MM.1S (cell line): ENCODE results near the gene IL7R.
A peak's percentile ranks its signal among the peaks of the same experiment; 100 is the strongest.

ENCODE experiments used
- DNase-seq: peaks from one replicate; pipeline ENCODE4 v3.0.0-alpha.2; 2015
- H2AFZ ChIP-seq: fragments of 300-600 bp; sonication (generic); 2 replicates; pipeline ENCODE4 v1.6.0; 2016; ENCODE audit warnings: antibody characterized with exemption, low read length
- H3F3A ChIP-seq: fragments of 300-600 bp; sonication (generic); 2 replicates; pipeline ENCODE4 v1.6.1; 2016; ENCODE audit warnings: mild to moderate bottlenecking, antibody characterized with exemption, low read length, moderate library complexity, mixed read lengths; ENCODE audit not compliant: insufficient read depth
- H3K27ac ChIP-seq: fragments of 300-600 bp; sonication (generic); 2 replicates; pipeline ENCODE4 v1.5.1; 2016; ENCODE audit warnings: mild to moderate bottlenecking, low read length
- H3K27me3 ChIP-seq: fragments of 300-600 bp; sonication (generic); replicated peaks from 2 replicates; pipeline ENCODE4 v1.6.0; 2016; ENCODE audit warnings: low read length; ENCODE audit not compliant: insufficient read depth
- H3K36me3 ChIP-seq: fragments of 300-600 bp; sonication (generic); replicated peaks from 2 replicates; pipeline ENCODE4 v1.6.1; 2016; ENCODE audit warnings: mild to moderate bottlenecking, low read length, mixed read lengths; ENCODE audit not compliant: insufficient read depth
- H3K4me1 ChIP-seq: fragments of 300-600 bp; sonication (generic); 2 replicates; pipeline ENCODE4 v1.6.1; 2016; ENCODE audit warnings: low read length, mixed read lengths
- H3K4me2 ChIP-seq: fragments of 300-600 bp; sonication (generic); 2 replicates; pipeline ENCODE4 v1.6.0; 2016; ENCODE audit warnings: low read depth, low read length
- H3K4me3 ChIP-seq: fragments of 300-600 bp; sonication (generic); 2 replicates; pipeline ENCODE4 v1.5.1; 2016; ENCODE audit warnings: low read length, mixed read lengths
- H3K79me2 ChIP-seq: fragments of 300-600 bp; sonication (generic); 2 replicates; pipeline ENCODE4 v1.6.1; 2016; ENCODE audit warnings: mixed run types, low read length, mixed read lengths
- H3K9ac ChIP-seq: fragments of 300-600 bp; sonication (generic); 2 replicates; pipeline ENCODE4 v1.6.1; 2016; ENCODE audit warnings: low read length, mixed read lengths
- H3K9me2 ChIP-seq: fragments of 300-600 bp; sonication (generic); replicated peaks from 2 replicates; pipeline ENCODE4 v1.6.1; 2016; ENCODE audit warnings: mild to moderate bottlenecking, low read length, mixed read lengths; ENCODE audit not compliant: insufficient read depth
- H3K9me3 ChIP-seq: fragments of 300-600 bp; sonication (generic); replicated peaks from 2 replicates; pipeline ENCODE4 v1.6.1; 2016; ENCODE audit warnings: mild to moderate bottlenecking, low read length, mixed read lengths; ENCODE audit not compliant: insufficient read depth
- H4K20me1 ChIP-seq: fragments of 300-600 bp; sonication (generic); 2 replicates; pipeline ENCODE4 v1.6.1; 2016; ENCODE audit warnings: mild to moderate bottlenecking, low read length, moderate library complexity, mixed read lengths; ENCODE audit not compliant: insufficient read depth
- CTCF ChIP-seq: fragments of 300-600 bp; sonication (generic); IDR thresholded peaks from 2 replicates; pipeline ENCODE4 v1.5.1; 2016; ENCODE audit warnings: antibody characterized with exemption, low read length, mixed read lengths
- EZH2 ChIP-seq: fragments of 300-600 bp; sonication (generic); optimal IDR thresholded peaks from 2 replicates; pipeline ENCODE3; 2017; ENCODE audit warnings: low read depth, mild to moderate bottlenecking, antibody characterized with exemption, low read length, mixed read lengths
- EZH2phosphoT487 ChIP-seq: fragments of 300-600 bp; sonication (generic); IDR thresholded peaks from 2 replicates; pipeline ENCODE4 v1.6.1; 2018; ENCODE audit warnings: antibody characterized with exemption, low read length

The IL7R gene

GRCh38 chr5:35813521-35813920, 43.2 kb upstream of the IL7R start:
- H3K27me3 ChIP-seq, result no peaks in the 10 kb centered on the region

GRCh38 chr5:35815089-35815936, 41.4 kb upstream of the IL7R start:
- Histone ChIP-seq H4K20me1 (no peaks in the 10 kb centered on the region), H3K9me2 (no peaks in the 10 kb centered on the region), H2AFZ (no peak overlapping the region), H3K36me3 (no peaks in the 10 kb centered on the region), H3K4me1 (no peaks in the 10 kb centered on the region), H3K9ac (no peak overlapping the region), H3K4me3 (no peak overlapping the region), H3K4me2 (no peak overlapping the region), H3K9me3 (no peaks in the 10 kb centered on the region; the same call in 1 of the 2 replicates), H3K27me3 (no peaks in the 10 kb centered on the region), H3K79me2 (no peaks in the 10 kb centered on the region), H3F3A (no peaks in the 10 kb centered on the region), H3K27ac (no peak overlapping the region)
- TF ChIP-seq CTCF (peak; percentile 53), EZH2 (no peak), EZH2phosphoT487 (no peak)
- peak; percentile 33 for DNase-seq

More at GRCh38 chr5:35813521-35813920, 43.2 kb upstream of the IL7R start:
- no peak overlapping the region for H3K4me2 ChIP-seq
- H3K9me2 ChIP-seq, result no peaks in the 10 kb centered on the region
- no peaks in the 10 kb centered on the region for H4K20me1 ChIP-seq
- no peak for DNase-seq
- H3K9ac ChIP-seq, result no peak overlapping the region
- H3K36me3 ChIP-seq, result no peaks in the 10 kb centered on the region
- H2AFZ ChIP-seq, result no peak overlapping the region
- H3K4me3 ChIP-seq, result no peak overlapping the region
- no peaks in the 10 kb centered on the region; the same call in 1 of the 2 replicates for H3K9me3 ChIP-seq
- no peaks in the 10 kb centered on the region for H3K79me2 ChIP-seq
- TF ChIP-seq CTCF, result no peak
- TF ChIP-seq EZH2, result no peak
- no peak for TF ChIP-seq EZH2phosphoT487
- H3K27ac ChIP-seq, result no peak overlapping the region
- no peaks in the 10 kb centered on the region for H3F3A ChIP-seq
- no peaks in the 10 kb centered on the region for H3K4me1 ChIP-seq

GRCh38 chr5:35816881-35817521, 39.7 kb upstream of the IL7R start:
- H3K9ac ChIP-seq, result no peak overlapping the region
- no peak overlapping the region for H2AFZ ChIP-seq
- no peaks in the 10 kb centered on the region for H3F3A ChIP-seq
- no peak overlapping the region for H3K4me2 ChIP-seq
- no peak overlapping the region for H3K4me3 ChIP-seq
- H3K4me1 ChIP-seq, result no peaks in the 10 kb centered on the region
- H3K9me2 ChIP-seq, result no peaks in the 10 kb centered on the region
- H3K9me3 ChIP-seq, result no peaks in the 10 kb centered on the region; the same call in 1 of the 2 replicates
- no peaks in the 10 kb centered on the region for H3K36me3 ChIP-seq
- TF ChIP-seq EZH2phosphoT487 (no peak), EZH2 (no peak), CTCF (no peak)
- no peak for DNase-seq
- H3K27me3 ChIP-seq, result no peaks in the 10 kb centered on the region
- no peaks in the 10 kb centered on the region for H4K20me1 ChIP-seq
- H3K79me2 ChIP-seq, result no peaks in the 10 kb centered on the region
- H3K27ac ChIP-seq, result no peak overlapping the region
